Panc1 (cell line): ENCODE results near the gene GAL. TPM values are rescaled to one million over a fixed set of nuclear protein-coding genes. Genes with fewer than 3 reads are reported as not detected.

Experiments
- ATAC-seq: fragments of 200-7000 bp; cut with Tn5 transposase; 2 replicates; pipeline ENCODE4 v1.9.1; 2020; ENCODE audit warnings: mild to moderate bottlenecking, moderate library complexity
- BruUV-seq: library from RNA; stranded (reverse); fragments of 400-500 nt; replicated peaks from 2 replicates; lab custom pipeline; 2021; lab: Mats Ljungman, UMichigan
- CTCF ChIA-PET: fragments of 300-600 bp; sonication (Branson Sonifier 250); formaldehyde crosslinking; loops from one replicate; lab custom pipeline; 2022; ENCODE audit warnings: antibody characterized with exemption; lab: Charles Lee
- POLR2A ChIA-PET: fragments of 300-600 bp; sonication (Branson Sonifier 250); formaldehyde crosslinking; loops from one replicate; lab custom pipeline; 2022; ENCODE audit warnings: antibody characterized with exemption; lab: Charles Lee
- DNase-seq: peaks from one replicate; pipeline ENCODE4 v3.0.0-alpha.2; 2010; ENCODE audit warnings: low read depth, low spot score
- H3K27ac ChIP-seq: 2 replicates; pipeline ENCODE4 v1.5.1; 2011; ENCODE audit warnings: mild to moderate bottlenecking, low read length, inconsistent platforms
- H3K27me3 ChIP-seq: fragments of 200-500 bp; sonication (Bioruptor generic); 2 replicates; pipeline ENCODE4 v1.6.0; 2014; ENCODE audit warnings: low read length, inconsistent platforms; ENCODE audit not compliant: control insufficient read depth, insufficient read depth
- H3K36me3 ChIP-seq: fragments of 200-500 bp; sonication (Bioruptor generic); 2 replicates; pipeline ENCODE4 v1.5.1; 2014; ENCODE audit warnings: inconsistent platforms, mild to moderate bottlenecking, low read length, moderate library complexity; ENCODE audit not compliant: control insufficient read depth, insufficient read depth
- H3K4me1 ChIP-seq: 2 replicates; pipeline ENCODE4 v1.5.1; 2011; ENCODE audit warnings: inconsistent platforms, mild to moderate bottlenecking, low read length, moderate library complexity; ENCODE audit not compliant: control insufficient read depth, insufficient read depth
- H3K4me3 ChIP-seq, 2 experiments: 2 replicates each; pipeline ENCODE4 v1.5.1; 2011 to 2012; ENCODE audit warnings: low read depth in 2 of 2, low read length in 2 of 2, mild to moderate bottlenecking in 2 of 2, inconsistent platforms in 1 of 2, moderate library complexity in 1 of 2
- H3K9me3 ChIP-seq: fragments of 200-500 bp; sonication (Bioruptor generic); 2 replicates; pipeline ENCODE4 v1.5.1; 2014; ENCODE audit warnings: low read depth, mild to moderate bottlenecking, inconsistent platforms, low read length, moderate library complexity; ENCODE audit not compliant: control insufficient read depth, insufficient read depth
- CTCF ChIP-seq: fragments of 450-650 bp; IDR thresholded peaks from 2 replicates; pipeline ENCODE4 v1.5.1; 2017; ENCODE audit warnings: mild to moderate bottlenecking
- POLR2AphosphoS5 ChIP-seq: IDR thresholded peaks from 2 replicates; pipeline ENCODE4 v1.6.1; 2012; ENCODE audit warnings: mild to moderate bottlenecking, low read depth, low read length, moderate library complexity
- REST ChIP-seq, 2 experiments: IDR thresholded peaks; 2 replicates each; pipeline ENCODE4 v1.6.1; 2011 to 2012; ENCODE audit warnings: low read depth in 2 of 2, control low read depth in 1 of 2, low read length in 1 of 2, mild to moderate bottlenecking in 1 of 2, moderate library complexity in 1 of 2; ENCODE audit not compliant: insufficient read depth in 1 of 2
- SIN3A ChIP-seq: IDR thresholded peaks from 2 replicates; pipeline ENCODE4 v1.6.1; 2012; ENCODE audit warnings: low read depth, mild to moderate bottlenecking, low read length, moderate library complexity, borderline replicate concordance; ENCODE audit not compliant: insufficient read depth
- TCF7L2 ChIP-seq: IDR thresholded peaks from 2 replicates; pipeline ENCODE4 v1.6.1; 2011; ENCODE audit warnings: mild to moderate bottlenecking, low read depth, low read length, inconsistent platforms
- in situ Hi-C: cut with HindIII; loops from 2 replicates; pipeline ENCODE4 v1.10.0; 2016; ENCODE audit warnings: low sequenced_read_pairs, low pct_unique_long_range_greater_than_20kb
- intact Hi-C: fragments of 100-400 bp; cut with micrococcal nuclease; formaldehyde crosslinking; loops from one replicate; pipeline ENCODE4 v1.10.0; 2022; ENCODE audit not compliant: unreplicated experiment
- total RNA-seq: library from RNA; stranded (reverse); gene quantifications from one replicate; pipeline ENCODE4 v1.2.1, GENCODE V29; 2021; ENCODE audit not compliant: unreplicated experiment

GAL gene
- total RNA-seq, 1 experiment from 2014 or later, result 16.5 TPM

GRCh38 chr11:68686486-68686885, 2.1 kb downstream of the GAL start:
- peaks cover 3% of the 10 kb centered on the region; the same call in 1 of the 2 replicates for H3K4me1 ChIP-seq
- H3K27ac ChIP-seq, result no peak overlapping the region
- no peaks in the 10 kb centered on the region for H3K36me3 ChIP-seq
- no TSS peak for BruUV-seq
- no peaks in the 10 kb centered on the region for H3K9me3 ChIP-seq
- TF ChIP-seq SIN3A, result no peak
- no peak for TF ChIP-seq TCF7L2
- TF ChIP-seq POLR2AphosphoS5, result no peak
- no peak for TF ChIP-seq REST (IDR thresholded peaks at IDR 0.05; ENCODE audit: insufficient read depth in 1 of 2, low read depth in 2 of 2, low read length in 1 of 2)
- TF ChIP-seq CTCF, result no peak
- intact Hi-C loops (no loop called here), in situ Hi-C loops (no loop called here)
- no peak overlapping the region for H3K4me3 ChIP-seq
- H3K27me3 ChIP-seq, result peaks cover 4% of the 10 kb centered on the region; the same call in 1 of the 2 replicates
- ATAC-seq (no peak), DNase-seq (no peak)
- POLR2A ChIA-PET, result no interaction called here
- CTCF ChIA-PET, result no interaction called here

GRCh38 chr11:68687311-68687710, 3.0 kb downstream of the GAL start:
- in situ Hi-C loops, result no loop called here
- ATAC-seq (no peak), DNase-seq (no peak)
- BruUV-seq, result no TSS peak
- no peak overlapping the region for H3K27ac ChIP-seq
- H3K4me1 ChIP-seq, result peaks cover 3% of the 10 kb centered on the region; the same call in 1 of the 2 replicates
- peaks cover 4% of the 10 kb centered on the region; the same call in 1 of the 2 replicates for H3K27me3 ChIP-seq
- H3K9me3 ChIP-seq, result no peaks in the 10 kb centered on the region
- no peak overlapping the region for H3K4me3 ChIP-seq
- ChIA-PET POLR2A (no interaction called here), CTCF (no interaction called here)
- no peaks in the 10 kb centered on the region for H3K36me3 ChIP-seq
- TF ChIP-seq CTCF, result no peak
- no peak for TF ChIP-seq REST (IDR thresholded peaks at IDR 0.05; ENCODE audit: insufficient read depth in 1 of 2, low read depth in 2 of 2, low read length in 1 of 2)
- TF ChIP-seq POLR2AphosphoS5, result no peak
- no peak for TF ChIP-seq SIN3A
- no peak for TF ChIP-seq TCF7L2
- intact Hi-C loops, result no loop called here
